WERI-Rb-1 (cell line): ENCODE measurements around the gene OCSTAMP.
A peak's percentile ranks its signal among the peaks of the same experiment; 100 is the strongest.

Experiments
- DNase-seq: peaks from one replicate; pipeline ENCODE4 v3.0.0-alpha.2; 2020
- H3K27ac ChIP-seq: fragments of 250-450 bp; sonication (Bioruptor Pico); 2 replicates; pipeline ENCODE4 v1.5.1; 2020; ENCODE audit warnings: mild to moderate bottlenecking, moderate library complexity
- H3K27me3 ChIP-seq: fragments of 250-450 bp; sonication (Bioruptor Pico); 2 replicates; pipeline ENCODE4 v1.5.1; 2021; ENCODE audit warnings: mild to moderate bottlenecking, low read depth, moderate library complexity; ENCODE audit not compliant: insufficient read depth, severe bottlenecking
- H3K36me3 ChIP-seq: fragments of 250-450 bp; sonication (Bioruptor Pico); 2 replicates; pipeline ENCODE4 v1.5.1; 2020; ENCODE audit warnings: mild to moderate bottlenecking, moderate library complexity
- H3K4me3 ChIP-seq: 2 replicates; pipeline ENCODE4 v1.5.1; 2011; ENCODE audit warnings: low read depth, mild to moderate bottlenecking, control low read depth, low read length
- H3K9me3 ChIP-seq: fragments of 250-450 bp; sonication (Bioruptor Pico); 2 replicates; pipeline ENCODE4 v1.5.1; 2021; ENCODE audit warnings: mild to moderate bottlenecking, moderate library complexity; ENCODE audit not compliant: severe bottlenecking
- CTCF ChIP-seq: IDR thresholded peaks from 2 replicates; pipeline ENCODE4 v1.5.1; 2011; ENCODE audit warnings: low read depth, mild to moderate bottlenecking, control low read depth, inconsistent platforms, low read length

OCSTAMP gene

GRCh38 chr20:46576774-46577395 is 26.4 kb upstream of the OCSTAMP start:
- no peaks in the 10 kb centered on the region for H3K27me3 ChIP-seq
- no peak overlapping the region for H3K4me3 ChIP-seq
- TF ChIP-seq CTCF, result no peak
- DNase-seq, result no peak
- peaks cover 3% of the 10 kb centered on the region for H3K9me3 ChIP-seq
- no peaks in the 10 kb centered on the region for H3K36me3 ChIP-seq
- H3K27ac ChIP-seq, result no peak overlapping the region

- Histone ChIP-seq H3K36me3 (no peaks in the 10 kb centered on the region), H3K4me3 (no peak overlapping the region), H3K27ac (no peak overlapping the region), H3K9me3 (peaks cover 2% of the 10 kb centered on the region), H3K27me3 (no peaks in the 10 kb centered on the region)
- no peak for DNase-seq
- no peak for TF ChIP-seq CTCF
Observed at GRCh38 chr20:46575937-46576461, 25.5 kb upstream of the OCSTAMP start.

- no peak for TF ChIP-seq CTCF
- no peak for DNase-seq
- Histone ChIP-seq H3K9me3 (no peaks in the 10 kb centered on the region), H3K4me3 (no peak overlapping the region), H3K27ac (no peak overlapping the region), H3K36me3 (no peaks in the 10 kb centered on the region), H3K27me3 (no peaks in the 10 kb centered on the region)
Observed at GRCh38 chr20:46575394-46575793, 24.9 kb upstream of the OCSTAMP start.

GRCh38 chr20:46573788-46574584 is 23.5 kb upstream of the OCSTAMP start:
- Histone ChIP-seq H3K27me3 (no peaks in the 10 kb centered on the region), H3K27ac (no peak overlapping the region), H3K9me3 (no peaks in the 10 kb centered on the region), H3K4me3 (no peak overlapping the region), H3K36me3 (no peaks in the 10 kb centered on the region)
- DNase-seq, result peak; percentile 34
- TF ChIP-seq CTCF, result no peak

GRCh38 chr20:46573234-46573633 is 22.8 kb upstream of the OCSTAMP start:
- Histone ChIP-seq H3K9me3 (no peaks in the 10 kb centered on the region), H3K4me3 (no peak overlapping the region), H3K27me3 (no peaks in the 10 kb centered on the region), H3K27ac (no peak overlapping the region), H3K36me3 (no peaks in the 10 kb centered on the region)
- DNase-seq, result no peak
- TF ChIP-seq CTCF, result no peak
